ENCODE data around the gene TEX13A. TPM values are rescaled to one million over a fixed set of nuclear protein-coding genes. Genes with fewer than 3 reads are reported as not detected.
"Not testable (repeated sequence)": the region's sequence is repeated elsewhere in the genome, so short reads cannot be mapped to it uniquely, and the experiment has no call there.

TEX13A gene
- total RNA-seq, 1 experiment from 2014 or later = not detected

- in situ Hi-C loops (cut with HindIII; ENCODE audit: low pct_unique_long_range_greater_than_20kb, low sequenced_read_pairs) = no loop called here
- H3K27me3 ChIP-seq (ENCODE audit: control insufficient read depth, insufficient read depth, low read length) = no peaks in the 10 kb centered on the region
- TF ChIP-seq SIN3A (IDR thresholded peaks at IDR 0.05; ENCODE audit: borderline replicate concordance, insufficient read depth, low read depth, low read length) = no peak
- no peak for TF ChIP-seq REST (IDR thresholded peaks at IDR 0.05; ENCODE audit: insufficient read depth in 1 of 2, low read depth in 2 of 2, low read length in 1 of 2)
- no peak for TF ChIP-seq POLR2AphosphoS5 (IDR thresholded peaks at IDR 0.05; ENCODE audit: low read depth, low read length)
- TF ChIP-seq CTCF (IDR thresholded peaks at IDR 0.05) = no peak
- no peak for TF ChIP-seq TCF7L2 (IDR thresholded peaks at IDR 0.05; ENCODE audit: low read depth, low read length)
- no peaks in the 10 kb centered on the region for H3K4me1 ChIP-seq (ENCODE audit: control insufficient read depth, insufficient read depth, low read length)
- no TSS peak for BruUV-seq (replicated peaks)
- ATAC-seq (no peak), DNase-seq (ENCODE audit: low read depth, low spot score) (no peak)
- ChIA-PET CTCF (no interaction called here), POLR2A (no interaction called here)
- intact Hi-C loops (cut with micrococcal nuclease; ENCODE audit: unreplicated experiment) = no loop called here
- no peak overlapping the region for H3K4me3 ChIP-seq (ENCODE audit: low read depth in 2 of 2, low read length in 2 of 2)
- H3K27ac ChIP-seq (ENCODE audit: low read length) = no peak overlapping the region
- no peaks in the 10 kb centered on the region for H3K9me3 ChIP-seq (ENCODE audit: control insufficient read depth, insufficient read depth, low read depth, low read length)
- no peaks in the 10 kb centered on the region for H3K36me3 ChIP-seq (ENCODE audit: control insufficient read depth, insufficient read depth, low read length)
These were observed 20.6 kb upstream of the TEX13A start for GRCh38 chrX:105241056-105241455.

GRCh38 chrX:105237407-105237806 lies 16.9 kb upstream of the TEX13A start:
- ATAC-seq = not testable (repeated sequence)

GRCh38 chrX:105229146-105229545 lies 8.7 kb upstream of the TEX13A start:
- in situ Hi-C loops (cut with HindIII; ENCODE audit: low pct_unique_long_range_greater_than_20kb, low sequenced_read_pairs) (no loop called here), intact Hi-C loops (cut with micrococcal nuclease; ENCODE audit: unreplicated experiment) (no loop called here)
- no peak for TF ChIP-seq CTCF (IDR thresholded peaks at IDR 0.05)
- no peak for TF ChIP-seq POLR2AphosphoS5 (IDR thresholded peaks at IDR 0.05; ENCODE audit: low read depth, low read length)
- no peak for TF ChIP-seq REST (IDR thresholded peaks at IDR 0.05; ENCODE audit: insufficient read depth in 1 of 2, low read depth in 2 of 2, low read length in 1 of 2)
- TF ChIP-seq SIN3A (IDR thresholded peaks at IDR 0.05; ENCODE audit: borderline replicate concordance, insufficient read depth, low read depth, low read length) = no peak
- no peak for TF ChIP-seq TCF7L2 (IDR thresholded peaks at IDR 0.05; ENCODE audit: low read depth, low read length)
- Histone ChIP-seq H3K36me3 (ENCODE audit: control insufficient read depth, insufficient read depth, low read length) (no peaks in the 10 kb centered on the region), H3K4me3 (ENCODE audit: low read depth in 2 of 2, low read length in 2 of 2) (no peak overlapping the region), H3K9me3 (ENCODE audit: control insufficient read depth, insufficient read depth, low read depth, low read length) (no peaks in the 10 kb centered on the region), H3K27me3 (ENCODE audit: control insufficient read depth, insufficient read depth, low read length) (no peaks in the 10 kb centered on the region), H3K27ac (ENCODE audit: low read length) (no peak overlapping the region), H3K4me1 (ENCODE audit: control insufficient read depth, insufficient read depth, low read length) (no peaks in the 10 kb centered on the region)
- DNase-seq (ENCODE audit: low read depth, low spot score) = no peak
- CTCF ChIA-PET = no interaction called here
- POLR2A ChIA-PET = no interaction called here
- no TSS peak for BruUV-seq (replicated peaks)
- ATAC-seq = no peak

More at GRCh38 chrX:105237407-105237806, 16.9 kb upstream of the TEX13A start:
- POLR2A ChIA-PET; H3K4me3 ChIP-seq (ENCODE audit: low read depth in 2 of 2, low read length in 2 of 2); H3K27me3 ChIP-seq (ENCODE audit: control insufficient read depth, insufficient read depth, low read length); H3K27ac ChIP-seq (ENCODE audit: low read length); H3K4me1 ChIP-seq (ENCODE audit: control insufficient read depth, insufficient read depth, low read length); CTCF ChIA-PET; DNase-seq (ENCODE audit: low read depth, low spot score); H3K9me3 ChIP-seq (ENCODE audit: control insufficient read depth, insufficient read depth, low read depth, low read length); H3K36me3 ChIP-seq (ENCODE audit: control insufficient read depth, insufficient read depth, low read length); intact Hi-C loops (cut with micrococcal nuclease; ENCODE audit: unreplicated experiment); in situ Hi-C loops (cut with HindIII; ENCODE audit: low pct_unique_long_range_greater_than_20kb, low sequenced_read_pairs); BruUV-seq (replicated peaks): not testable (repeated sequence)

Measured in Panc1 (cell line).